K562 (cell line): ENCODE measurements around the gene PANX1. TPM values are rescaled to one million over a fixed set of nuclear protein-coding genes. Genes with fewer than 3 reads are reported as not detected.

ENCODE experiments used
- ATAC-seq: fragments of 200-7000 bp; cut with Tn5 transposase; 3 replicates; pipeline ENCODE4 v1.9.1; 2020; ENCODE audit warnings: moderate library complexity
- Bru-seq: library from RNA; stranded (reverse); fragments of 400-500 nt; gene quantifications from one replicate; lab custom pipeline; 2021; lab: Mats Ljungman, UMichigan
- BruChase-seq, 2 experiments: library from RNA; stranded (reverse); fragments of 400-500 nt; gene quantifications; one replicate each; lab custom pipeline; 2021; lab: Mats Ljungman, UMichigan
- BruUV-seq: library from RNA; stranded (reverse); fragments of 400-500 nt; replicated peaks from 2 replicates; lab custom pipeline; 2021; lab: Mats Ljungman, UMichigan
- CTCF ChIA-PET: fragments of 300-600 bp; formaldehyde crosslinking; extraction: SDS; loops from one replicate; lab custom pipeline; 2021; ENCODE audit warnings: low intra/inter-chr PET ratio; lab: Yijun Ruan, JAX
- POLR2A ChIA-PET: fragments of 300-600, 350-650 bp; sonication (Branson Sonifier 250); formaldehyde crosslinking; extraction: SDS; loops from one replicate; lab custom pipeline; 2021; ENCODE audit warnings: antibody characterized with exemption, inconsistent platforms; lab: Yijun Ruan, JAX
- DNase-seq, 4 experiments: peaks; one replicate each; pipeline versions ENCODE4 v3.0.0 to v3.0.0-alpha.2; 2011 to 2018; ENCODE audit warnings: low spot score in 3 of 4, mixed read lengths in 3 of 4; ENCODE audit errors: extremely low read depth in 1 of 4
- FAIRE-seq: peaks from 2 replicates; lab custom pipeline; 2011; peaks lifted over from hg19 to GRCh38; lab: Jason Lieb, UNC
- H2AFZ ChIP-seq: 2 replicates; pipeline ENCODE4 v1.6.0; 2011; ENCODE audit warnings: low read depth, low read length, control low read depth, inconsistent platforms
- H3K27ac ChIP-seq: fragments of 200-600 bp; 3 replicates; pipeline ENCODE4 v1.8.0; 2011; ENCODE audit warnings: low read depth, mild to moderate bottlenecking, control low read depth, inconsistent platforms, low read length, moderate library complexity, mixed read lengths; ENCODE audit errors: extremely low read depth
- H3K27me3 ChIP-seq, 2 experiments: fragments of 300-600 bp in 1 of 2; 2 replicates in 1 of 2; 3 replicates in 1 of 2; pipeline versions ENCODE4 v1.6.0 to v1.8.0; 2011; ENCODE audit warnings: inconsistent platforms in 2 of 2, low read length in 2 of 2, mild to moderate bottlenecking in 1 of 2, mixed read lengths in 1 of 2, moderate library complexity in 1 of 2; ENCODE audit not compliant: control insufficient read depth in 2 of 2, insufficient read depth in 2 of 2
- H3K36me3 ChIP-seq: fragments of 300-600 bp; 3 replicates; pipeline ENCODE4 v1.8.0; 2011; ENCODE audit warnings: mild to moderate bottlenecking, low read length, inconsistent platforms; ENCODE audit not compliant: control insufficient read depth, insufficient read depth
- H3K4me1 ChIP-seq, 2 experiments: fragments of 200-600 bp in 1 of 2; replicated peaks in 1 of 2; 2 replicates in 1 of 2; 3 replicates in 1 of 2; pipeline versions ENCODE4 v1.5.1 to v1.8.0; 2011; ENCODE audit warnings: inconsistent platforms in 2 of 2, low read length in 2 of 2, mild to moderate bottlenecking in 1 of 2, mixed read lengths in 1 of 2, moderate library complexity in 1 of 2; ENCODE audit not compliant: control insufficient read depth in 2 of 2, insufficient read depth in 2 of 2
- H3K4me2 ChIP-seq: 2 replicates; pipeline ENCODE4 v1.6.1; 2011; ENCODE audit warnings: low read length, control low read depth, inconsistent platforms, mixed read lengths; ENCODE audit not compliant: insufficient read depth
- H3K4me3 ChIP-seq: fragments of 200-600 bp; sonication (generic), shearing (Covaris generic); 2 replicates; pipeline ENCODE4 v1.5.1; 2016; ENCODE audit warnings: control low read depth, inconsistent platforms
- H3K79me2 ChIP-seq: fragments of 200-600 bp; 3 replicates; pipeline ENCODE4 v1.8.0; 2011; ENCODE audit warnings: low read length, inconsistent platforms; ENCODE audit not compliant: control insufficient read depth, insufficient read depth
- H3K9ac ChIP-seq, 2 experiments: 2 replicates each; pipeline versions ENCODE4 v1.6.0 to v1.6.1; 2011; ENCODE audit warnings: low read depth in 2 of 2, low read length in 2 of 2, control low read depth in 1 of 2, inconsistent platforms in 1 of 2, mild to moderate bottlenecking in 1 of 2, mixed read lengths in 1 of 2; ENCODE audit not compliant: insufficient read depth in 1 of 2
- H3K9me1 ChIP-seq: one replicate; pipeline ENCODE4 v1.6.0; 2011; ENCODE audit warnings: inconsistent platforms, mild to moderate bottlenecking, low read length, moderate library complexity; ENCODE audit not compliant: control insufficient read depth, insufficient read depth
- H3K9me3 ChIP-seq: replicated peaks from 2 replicates; pipeline ENCODE4 v1.5.1; 2011; ENCODE audit warnings: low read depth, low read length, inconsistent platforms; ENCODE audit not compliant: control insufficient read depth, insufficient read depth
- H4K20me1 ChIP-seq: replicated peaks from 2 replicates; pipeline ENCODE4 v1.6.1; 2011; ENCODE audit warnings: low read length, inconsistent platforms, mixed read lengths; ENCODE audit not compliant: control insufficient read depth, insufficient read depth
- FOSL1 ChIP-seq: fragments of 200-800 bp; sonication (Bioruptor generic); conservative IDR thresholded peaks from 2 replicates; pipeline ENCODE4 v1.6.1; 2016; ENCODE audit warnings: missing genetic modification characterization, missing compliant biosample characterization
- HNRNPUL1 ChIP-seq: fragments of 200-400 bp; formaldehyde crosslinking; IDR thresholded peaks from 2 replicates; pipeline ENCODE4 v1.6.1; 2017; ENCODE audit warnings: low read length
- RUNX1 ChIP-seq: sonication (generic); IDR thresholded peaks from 2 replicates; pipeline ENCODE4 v1.6.1; 2016; ENCODE audit warnings: antibody characterized with exemption, low read depth
- TCF3 ChIP-seq: sonication (generic); formaldehyde crosslinking; IDR thresholded peaks from 2 replicates; pipeline ENCODE4 v1.4.0; 2020; ENCODE audit warnings: mild to moderate bottlenecking, missing genetic modification reagents
- TEAD4 ChIP-seq, 2 experiments: sonication (generic) in 1 of 2; formaldehyde crosslinking in 1 of 2; IDR thresholded peaks; 2 replicates each; pipeline versions ENCODE4 v1.6.1 to v1.8.0; 2012 to 2022; ENCODE audit warnings: borderline replicate concordance in 1 of 2, inconsistent platforms in 1 of 2, low read length in 1 of 2, mild to moderate bottlenecking in 1 of 2, missing genetic modification reagents in 1 of 2
- ZNF224 ChIP-seq: sonication (generic); formaldehyde crosslinking; IDR thresholded peaks from 2 replicates; pipeline ENCODE4 v1.8.0; 2022; ENCODE audit warnings: mild to moderate bottlenecking, missing genetic modification reagents
- ZNF561 ChIP-seq: fragments of 450-650 bp; formaldehyde crosslinking; conservative IDR thresholded peaks from 2 replicates; pipeline ENCODE4 v1.4.0; 2020; ENCODE audit warnings: mild to moderate bottlenecking, moderate library complexity
- ZNF764 ChIP-seq: fragments of 250-450 bp; sonication (Bioruptor Pico); IDR thresholded peaks from 2 replicates; pipeline ENCODE4 v1.4.0; 2020; ENCODE audit warnings: low read depth, mild to moderate bottlenecking, moderate library complexity
- WGBS: fragments of 100-300 bp; shearing (Covaris generic); methylation state at CpG from one replicate; pipeline ENCODE4 v1.1.6; 2016; ENCODE audit warnings: low coverage, mixed read lengths; ENCODE audit not compliant: insufficient coverage; ENCODE audit errors: missing lambda C conversion rate; 5-methylcytosine and 5-hydroxymethylcytosine counted together
- in situ Hi-C: fragments of 300-500 bp; cut with MboI; formaldehyde crosslinking; loops from 4 replicates; pipeline ENCODE4 v1.15.0; 2018; ENCODE audit warnings: inconsistent platforms, mixed read lengths
- intact Hi-C: fragments of 100-400 bp; cut with micrococcal nuclease; formaldehyde crosslinking; loops from 2 replicates; pipeline ENCODE4 v1.14.2; 2022
- long read RNA-seq, 3 experiments: library from polyadenylated mRNA in 2 of 3; library from RNA in 1 of 3; unstranded in 2 of 3; stranded (forward) in 1 of 3; transcript quantifications; one replicate each; pipeline ENCODE4 v2.0.0, GENCODE V29; 2019 to 2022
- polyA minus RNA-seq, 3 experiments: library from RNA; depleted of rRNA, polyadenylated mRNA; stranded (reverse); fragments of >200 nt; gene quantifications; 2 replicates each; pipeline ENCODE4 v1.2.3, GENCODE V29; 2011
- polyA plus RNA-seq, 8 experiments: library from polyadenylated mRNA; depleted of rRNA in 4 of 8; stranded (reverse) in 5 of 8; unstranded in 3 of 8; fragments of >200 nt; fragmentation: Nextera tagmentation in 2 of 8; fragmentation: Illumina TruSeq in 1 of 8; extraction: Ambion mirVana in 2 of 8; extraction: Trizol in 1 of 8; gene quantifications; 2 replicates each; pipeline versions ENCODE4 v1.2.1 to v1.2.3, GENCODE V29; 2011 to 2014; ENCODE audit warnings: inconsistent platforms in 1 of 8, missing spikeins in 1 of 8
- total RNA-seq, 7 experiments: library from RNA; depleted of rRNA in 6 of 7; stranded (reverse); fragments of >200 nt in 6 of 7; fragmentation: Illumina TruSeq in 2 of 7; extraction: Trizol in 2 of 7; gene quantifications; 2 replicates each; pipeline versions ENCODE4 v1.2.1 to v1.2.3, GENCODE V29; 2011 to 2021; ENCODE audit warnings: low replicate concordance in 1 of 7
- TF ChIP-seq, protein P1 (sequence below): fragments of 250-450 bp; sonication (Bioruptor Pico); IDR thresholded peaks from 2 replicates; pipeline ENCODE4 v1.9.0; 2021; ENCODE audit warnings: mild to moderate bottlenecking, inconsistent platforms
- TF ChIP-seq, protein P2 (sequence below): fragments of 450-650 bp; formaldehyde crosslinking; IDR thresholded peaks from 2 replicates; pipeline ENCODE4 v1.4.0; 2020; ENCODE audit warnings: mild to moderate bottlenecking, moderate library complexity

Gene PANX1, protein sequence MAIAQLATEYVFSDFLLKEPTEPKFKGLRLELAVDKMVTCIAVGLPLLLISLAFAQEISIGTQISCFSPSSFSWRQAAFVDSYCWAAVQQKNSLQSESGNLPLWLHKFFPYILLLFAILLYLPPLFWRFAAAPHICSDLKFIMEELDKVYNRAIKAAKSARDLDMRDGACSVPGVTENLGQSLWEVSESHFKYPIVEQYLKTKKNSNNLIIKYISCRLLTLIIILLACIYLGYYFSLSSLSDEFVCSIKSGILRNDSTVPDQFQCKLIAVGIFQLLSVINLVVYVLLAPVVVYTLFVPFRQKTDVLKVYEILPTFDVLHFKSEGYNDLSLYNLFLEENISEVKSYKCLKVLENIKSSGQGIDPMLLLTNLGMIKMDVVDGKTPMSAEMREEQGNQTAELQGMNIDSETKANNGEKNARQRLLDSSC
- total RNA-seq (2011; cell fraction: chromatin; rRNA removed; ENCODE audit: low replicate concordance) = 13.4 and 15.1 TPM in 2 replicates
- total RNA-seq (2011; cell fraction: nucleolus; rRNA removed) = 15.2 and 16.2 TPM in 2 replicates
- 14.7 and 17.5 TPM in 2 replicates for total RNA-seq (2011; cell fraction: nucleoplasm; rRNA removed)
- 10.4 and 12.8 TPM in 2 replicates for total RNA-seq (2014; rRNA removed)
- total RNA-seq (2014; rRNA removed; fragmentation: Illumina TruSeq; extraction: Trizol) = 13.9 and 15.2 TPM in 2 replicates
- total RNA-seq (2015; rRNA removed; fragmentation: Illumina TruSeq; extraction: Trizol) = 14.4 and 14.8 TPM in 2 replicates
- 12.7 and 13.3 TPM in 2 replicates for total RNA-seq (2021)
- polyA plus RNA-seq (2011; rRNA removed) = 6.3 and 9.5 TPM in 2 replicates
- 4.8 and 6.2 TPM in 2 replicates for polyA plus RNA-seq (2011; cell fraction: cytosol; rRNA removed)
- polyA plus RNA-seq (2011; cell fraction: nucleus; rRNA removed) = 2.8 and 3.4 TPM in 2 replicates
- polyA plus RNA-seq (2012) = 7.8 and 10.1 TPM in 2 replicates
- polyA plus RNA-seq (2014; fragmentation: Illumina TruSeq; extraction: Trizol) = 9.9 and 10.1 TPM in 2 replicates
- polyA plus RNA-seq (2014; fragmentation: Nextera tagmentation; extraction: Ambion mirVana) = 1 to 10 TPM; 1.9 to 2.7 TPM
- polyA plus RNA-seq (2014; rRNA removed) = 6.5 and 8.4 TPM in 2 replicates
- 18.7 and 23.2 TPM in 2 replicates for polyA minus RNA-seq (2011; rRNA and poly(A)+ RNA removed)
- 7.0 and 11.6 TPM in 2 replicates for polyA minus RNA-seq (2011; cell fraction: cytosol; rRNA and poly(A)+ RNA removed)
- polyA minus RNA-seq (2011; cell fraction: nucleus; rRNA and poly(A)+ RNA removed) = 6.6 and 8.7 TPM in 2 replicates
- Bru-seq, nascent RNA = percentile 73 among the genes with signal in this experiment
- percentile 66 among the genes with signal in this experiment for BruChase-seq, experiment 1, labeled RNA remaining after a 2-hour chase
- BruChase-seq, experiment 2, labeled RNA remaining after a 6-hour chase = percentile 63 among the genes with signal in this experiment
- long read RNA-seq, experiment 1, transcript PANX1-201 (5 exons, 2,769 nt) = major isoform, 28 of 46 reads
- long read RNA-seq, experiment 1, partial matches to known transcripts = 6 of 46 reads
- long read RNA-seq, experiment 1, other reads (novel, unspliced or antisense) = 12 of 46 reads
- long read RNA-seq, experiment 2, partial matches to known transcripts = 1 of 4 reads
- long read RNA-seq, experiment 2, other reads (novel, unspliced or antisense) = 0 of 4 reads
- long read RNA-seq, experiment 3, transcript PANX1-201 (5 exons, 2,769 nt) = major isoform, 6 of 8 reads
- long read RNA-seq, experiment 3, partial matches to known transcripts = 1 of 8 reads
- long read RNA-seq, experiment 3, other reads (novel, unspliced or antisense) = 1 of 8 reads

DNA sequence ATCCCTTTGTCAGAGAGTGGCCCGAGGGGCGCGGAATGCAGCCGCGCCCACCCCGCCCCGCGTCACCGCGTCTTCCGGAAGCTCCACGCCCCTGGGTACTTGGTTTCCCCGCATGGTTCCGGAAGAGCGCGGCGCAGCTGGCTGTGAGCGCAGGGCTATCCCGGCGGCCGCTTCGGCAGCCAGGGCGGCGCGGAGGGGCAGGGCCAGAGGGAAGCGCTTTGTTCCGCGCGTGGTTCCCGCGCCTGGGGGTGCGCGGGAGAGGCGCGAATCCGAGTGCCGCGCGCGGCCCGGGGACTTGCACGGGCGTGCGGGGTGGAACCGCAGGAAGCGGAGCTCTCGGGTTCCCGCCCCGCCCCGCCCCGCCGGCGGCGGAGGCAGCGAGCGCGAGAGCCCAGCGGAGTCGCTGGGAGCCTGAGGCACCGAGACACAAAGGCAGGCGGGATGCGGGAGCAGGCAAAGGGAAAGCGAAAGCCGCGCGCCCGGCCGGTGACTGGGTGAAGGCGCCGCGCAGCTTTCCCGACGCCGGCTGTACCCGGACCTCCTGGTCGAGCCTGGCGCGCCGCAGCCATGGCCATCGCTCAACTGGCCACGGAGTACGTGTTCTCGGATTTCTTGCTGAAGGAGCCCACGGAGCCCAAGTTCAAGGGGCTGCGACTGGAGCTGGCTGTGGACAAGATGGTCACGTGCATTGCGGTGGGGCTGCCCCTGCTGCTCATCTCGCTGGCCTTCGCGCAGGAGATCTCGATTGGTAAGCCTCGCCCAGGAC, at the start of gene PANX1:
Gene PANX1, plus strand, starts transcription at position 96 of the 766 bp plus-strand sequence. Its CDS starts 472 bp downstream, at position 568.
- ATAC-seq = peak; percentile 93
- Histone ChIP-seq H2AFZ (peak within 1 kb of the TSS; percentile 98), H3K36me3 (no peaks in the 10 kb centered on the region; the same call in 2 of the 3 replicates), H4K20me1 (peaks cover 16% of the 10 kb centered on the region), H3K4me1 (peaks cover 32 to 48% of the 10 kb centered on the region in 2 experiments), H3K27ac (peak within 1 kb of the TSS; percentile 76), H3K9me1 (no peaks in the 10 kb centered on the region), H3K4me3 (peak within 1 kb of the TSS; percentile 71), H3K4me2 (peak within 1 kb of the TSS; percentile 97), H3K79me2 (peaks cover 50% of the 10 kb centered on the region), H3K9me3 (peaks cover 4% of the 10 kb centered on the region; the same call in 1 of the 2 replicates), H3K27me3 (no peaks in the 10 kb centered on the region), H3K9ac (peak within 1 kb of the TSS; percentile 76 to 97)
- BruUV-seq = no TSS peak
- WGBS = under 1% methylated on average over 84 of the region's 92 CpGs
- POLR2A ChIA-PET = interaction anchor here (0.6 to 1.6 kb wide), 8 partner anchors 9 to 387 kb away, joined by 3 to 4 read pairs (median 3); partner anchors contain the start of genes C11orf54 and TAF1D
- in situ Hi-C loops = no loop called here
- intact Hi-C loops = no loop called here
- DNase-seq = peak; percentile 77 to 89 (median 79)
- CTCF ChIA-PET = no interaction called here
- FAIRE-seq = no peak
- no peak for TF ChIP-seq ZNF561 (CRISPR knock-in tag)
- peak; percentile 54 for TF ChIP-seq TEAD4 (IDR thresholded peaks at IDR 0.05; ENCODE audit: low read length)
- no peak for TF ChIP-seq TEAD4 (CRISPR knock-in tag; IDR thresholded peaks at IDR 0.05; ENCODE audit: borderline replicate concordance)
- TF ChIP-seq, protein P1, sequence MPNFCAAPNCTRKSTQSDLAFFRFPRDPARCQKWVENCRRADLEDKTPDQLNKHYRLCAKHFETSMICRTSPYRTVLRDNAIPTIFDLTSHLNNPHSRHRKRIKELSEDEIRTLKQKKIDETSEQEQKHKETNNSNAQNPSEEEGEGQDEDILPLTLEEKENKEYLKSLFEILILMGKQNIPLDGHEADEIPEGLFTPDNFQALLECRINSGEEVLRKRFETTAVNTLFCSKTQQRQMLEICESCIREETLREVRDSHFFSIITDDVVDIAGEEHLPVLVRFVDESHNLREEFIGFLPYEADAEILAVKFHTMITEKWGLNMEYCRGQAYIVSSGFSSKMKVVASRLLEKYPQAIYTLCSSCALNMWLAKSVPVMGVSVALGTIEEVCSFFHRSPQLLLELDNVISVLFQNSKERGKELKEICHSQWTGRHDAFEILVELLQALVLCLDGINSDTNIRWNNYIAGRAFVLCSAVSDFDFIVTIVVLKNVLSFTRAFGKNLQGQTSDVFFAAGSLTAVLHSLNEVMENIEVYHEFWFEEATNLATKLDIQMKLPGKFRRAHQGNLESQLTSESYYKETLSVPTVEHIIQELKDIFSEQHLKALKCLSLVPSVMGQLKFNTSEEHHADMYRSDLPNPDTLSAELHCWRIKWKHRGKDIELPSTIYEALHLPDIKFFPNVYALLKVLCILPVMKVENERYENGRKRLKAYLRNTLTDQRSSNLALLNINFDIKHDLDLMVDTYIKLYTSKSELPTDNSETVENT (CRISPR knock-in tag) = 0 out of 2 replicates have a peak, but pooled peaks have one; percentile 35
- 0 out of 2 replicates have a peak, but pooled peaks have one; percentile 31 for TF ChIP-seq TCF3 (CRISPR knock-in tag)
- TF ChIP-seq, protein P2, sequence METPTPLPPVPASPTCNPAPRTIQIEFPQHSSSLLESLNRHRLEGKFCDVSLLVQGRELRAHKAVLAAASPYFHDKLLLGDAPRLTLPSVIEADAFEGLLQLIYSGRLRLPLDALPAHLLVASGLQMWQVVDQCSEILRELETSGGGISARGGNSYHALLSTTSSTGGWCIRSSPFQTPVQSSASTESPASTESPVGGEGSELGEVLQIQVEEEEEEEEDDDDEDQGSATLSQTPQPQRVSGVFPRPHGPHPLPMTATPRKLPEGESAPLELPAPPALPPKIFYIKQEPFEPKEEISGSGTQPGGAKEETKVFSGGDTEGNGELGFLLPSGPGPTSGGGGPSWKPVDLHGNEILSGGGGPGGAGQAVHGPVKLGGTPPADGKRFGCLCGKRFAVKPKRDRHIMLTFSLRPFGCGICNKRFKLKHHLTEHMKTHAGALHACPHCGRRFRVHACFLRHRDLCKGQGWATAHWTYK (CRISPR knock-in tag) = 0 out of 2 replicates have a peak, but pooled peaks have one; percentile 14
- peak; percentile 23; the same call in 1 of the 2 replicates for TF ChIP-seq FOSL1
- TF ChIP-seq RUNX1 = no peak
- TF ChIP-seq ZNF224 (CRISPR knock-in tag) = no peak
- TF ChIP-seq ZNF764 (CRISPR knock-in tag) = no peak
- TF ChIP-seq HNRNPUL1 = no peak
